Gastroesophageal sphincter (tissue), 3 donors: ENCODE measurements around the gene KIRREL3.

Experiments
- POLR2A ChIP-seq, 2 donors: fragments of 450-650 bp; IDR thresholded peaks; one replicate each; pipeline ENCODE4 v1.6.1; 2017; ENCODE audit warnings: antibody characterized with exemption in 2 of 2, mild to moderate bottlenecking in 2 of 2, moderate library complexity in 1 of 2
- TF ChIP-seq, protein P1 (sequence below), 4 experiments: fragments of 200-600 bp in 2 of 4; fragments of 450-650 bp in 2 of 4; sonication (generic) in 1 of 4; IDR thresholded peaks; one replicate each; pipeline ENCODE4 v1.5.1; 2017 to 2019; ENCODE audit warnings: antibody characterized with exemption in 4 of 4, mild to moderate bottlenecking in 2 of 4, moderate library complexity in 2 of 4

DNA sequence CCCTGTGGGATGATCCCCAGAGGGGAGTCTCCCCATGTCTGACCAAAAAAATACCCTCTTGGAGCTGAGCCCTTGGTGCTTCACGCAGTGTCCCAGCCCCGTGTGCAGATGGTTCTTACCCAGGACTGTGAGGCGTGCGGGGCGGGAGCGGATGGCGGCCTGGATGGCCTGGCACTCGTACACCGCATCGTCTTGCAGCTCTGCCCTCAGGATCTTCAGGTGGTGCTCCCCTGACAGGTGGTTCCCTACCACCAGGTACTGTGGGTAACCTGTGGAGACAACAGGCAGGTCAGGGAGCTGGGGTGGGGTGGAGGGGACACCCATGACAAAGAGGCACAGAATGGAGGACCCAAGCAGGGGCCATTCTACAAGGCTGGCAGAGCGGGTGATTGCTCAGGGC, 479.4 kb downstream of the KIRREL3 start:
- TF ChIP-seq, protein P1, sequence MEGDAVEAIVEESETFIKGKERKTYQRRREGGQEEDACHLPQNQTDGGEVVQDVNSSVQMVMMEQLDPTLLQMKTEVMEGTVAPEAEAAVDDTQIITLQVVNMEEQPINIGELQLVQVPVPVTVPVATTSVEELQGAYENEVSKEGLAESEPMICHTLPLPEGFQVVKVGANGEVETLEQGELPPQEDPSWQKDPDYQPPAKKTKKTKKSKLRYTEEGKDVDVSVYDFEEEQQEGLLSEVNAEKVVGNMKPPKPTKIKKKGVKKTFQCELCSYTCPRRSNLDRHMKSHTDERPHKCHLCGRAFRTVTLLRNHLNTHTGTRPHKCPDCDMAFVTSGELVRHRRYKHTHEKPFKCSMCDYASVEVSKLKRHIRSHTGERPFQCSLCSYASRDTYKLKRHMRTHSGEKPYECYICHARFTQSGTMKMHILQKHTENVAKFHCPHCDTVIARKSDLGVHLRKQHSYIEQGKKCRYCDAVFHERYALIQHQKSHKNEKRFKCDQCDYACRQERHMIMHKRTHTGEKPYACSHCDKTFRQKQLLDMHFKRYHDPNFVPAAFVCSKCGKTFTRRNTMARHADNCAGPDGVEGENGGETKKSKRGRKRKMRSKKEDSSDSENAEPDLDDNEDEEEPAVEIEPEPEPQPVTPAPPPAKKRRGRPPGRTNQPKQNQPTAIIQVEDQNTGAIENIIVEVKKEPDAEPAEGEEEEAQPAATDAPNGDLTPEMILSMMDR (IDR thresholded peaks at IDR 0.05): no peak
- TF ChIP-seq POLR2A (IDR thresholded peaks at IDR 0.05): no peak
